ENCODE results near the gene KRTAP5-3. TPM values are rescaled to one million over a fixed set of nuclear protein-coding genes. Genes with fewer than 3 reads are reported as not detected.

KRTAP5-3 gene
- total and polyA plus RNA-seq, 2 of the 13 experiments (the other 11 are each of a cell fraction or from before 2014, with no cell fraction given), result not detected

GRCh38 chr11:1564535-1565172 is 43.6 kb downstream of the KRTAP5-3 start (continued):
- TF ChIP-seq ZNF337 (CRISPR knock-in tag; IDR thresholded peaks at IDR 0.05; ENCODE audit: borderline replicate concordance, low read depth), result no peak
- peak; percentile 40; the same call in 1 of the 2 replicates for TF ChIP-seq ZBTB33 (CRISPR knock-in tag; IDR thresholded peaks at IDR 0.05)

GRCh38 chr11:1563697-1564534 is 44.3 kb downstream of the KRTAP5-3 start:
- H3K9ac ChIP-seq (ENCODE audit: insufficient read depth, low read depth, low read length), result no peak overlapping the region
- H3K79me2 ChIP-seq (ENCODE audit: insufficient read depth, low read length), result no peaks in the 10 kb centered on the region
- H3K27me3 ChIP-seq (ENCODE audit: control insufficient read depth in 1 of 2, insufficient read depth in 2 of 2, low read length in 2 of 2), result no peaks in the 10 kb centered on the region
- FAIRE-seq, result no peak
- no peak overlapping the region for H3K4me2 ChIP-seq (ENCODE audit: low read depth, low read length)
- H3K9me3 ChIP-seq (ENCODE audit: low read length), result no peaks in the 10 kb centered on the region
- CTCF ChIA-PET (ENCODE audit: low intra/inter-chr PET ratio, low total read pairs), result no interaction called here
- TF ChIP-seq AGO1 (IDR thresholded peaks at IDR 0.05; ENCODE audit: low read depth, low read length, poor library complexity, severe bottlenecking) (peak; percentile 85), GFI1 (CRISPR knock-in tag; IDR thresholded peaks at IDR 0.05; ENCODE audit: borderline replicate concordance) (no peak)
- intact Hi-C loops (cut with micrococcal nuclease; ENCODE audit: unreplicated experiment) (no loop called here), in situ Hi-C loops (cut with HindIII; ENCODE audit: extremely low pct_ligation_motif_present, low pct_unique_long_range_greater_than_20kb) (no loop called here)
- H2AFZ ChIP-seq (ENCODE audit: low read length), result no peak overlapping the region
- peaks cover 0 to 1% of the 10 kb centered on the region in 2 experiments; a peak in 1 of 5 replicates for H3K36me3 ChIP-seq (replicated peaks in 1 of 2; ENCODE audit: control insufficient read depth in 1 of 2, insufficient read depth in 2 of 2, low read length in 2 of 2)
- no peak for DNase-seq (ENCODE audit: low spot score)
- WGBS (ENCODE audit: low lambda C conversion rate), result 83% methylated on average over 7 of the region's 29 CpGs
- peaks cover 25% of the 10 kb centered on the region; the same call in 1 of the 2 replicates for H4K20me1 ChIP-seq (ENCODE audit: insufficient read depth, low read length)
- peaks cover 10% of the 10 kb centered on the region for H3K4me1 ChIP-seq (ENCODE audit: insufficient read depth, low read length)
- no peak for ATAC-seq
- BruUV-seq (replicated peaks), result no TSS peak
- POLR2A ChIA-PET, result no interaction called here
- no peak overlapping the region for H3K4me3 ChIP-seq (replicated peaks in 1 of 3; ENCODE audit: insufficient read depth in 1 of 3, low read depth in 2 of 3, low read length in 3 of 3)
- no peak overlapping the region for H3K27ac ChIP-seq (ENCODE audit: extremely low read length, insufficient read depth, low read length)
